Measurements from ENCODE around the gene CAPN9.

DNA sequence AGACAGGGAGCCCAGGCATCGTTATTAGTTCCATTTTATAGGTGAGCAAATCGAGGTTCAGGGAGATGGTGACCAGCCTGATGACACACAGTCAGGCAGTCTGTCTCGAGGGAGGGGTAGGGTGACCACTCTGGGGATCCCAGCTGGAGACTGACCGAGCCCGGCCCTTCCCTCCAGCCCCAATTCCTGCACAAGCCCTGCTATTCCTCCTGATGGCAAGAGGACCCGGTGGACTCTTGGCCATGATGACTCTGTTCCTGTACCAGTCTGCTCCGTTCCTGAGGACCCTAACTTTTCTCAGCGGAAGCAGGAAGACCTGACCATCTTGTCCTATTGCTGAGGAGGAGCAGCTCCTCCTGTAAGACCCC is 33.7 kb upstream of the CAPN9 start:
- TF ChIP-seq POLR2A (IDR thresholded peaks at IDR 0.05; ENCODE audit: low read depth, low read length) (no peak), TAF1 (IDR thresholded peaks at IDR 0.05; ENCODE audit: borderline replicate concordance, low read depth, low read length) (no peak)

Measured in GM12892 (cell line).